Spleen (tissue), 11 donors: ENCODE measurements around the gene CD164L2. TPM values are rescaled to one million over a fixed set of nuclear protein-coding genes. Genes with fewer than 3 reads are reported as not detected.
A peak's percentile ranks its signal among the peaks of the same experiment; 100 is the strongest.

Experiments used
- DNase-seq: peaks from one replicate; pipeline ENCODE4 v3.0.0-alpha.2; 2020
- H3K27ac ChIP-seq, 8 donors: fragments of 200-600 bp; sonication (generic) in 7 of 8; 1 replicate in 4 of 8; 2 replicates in 4 of 8; pipeline versions ENCODE4 v1.5.0 to v1.8.0; 2016 to 2021; ENCODE audit warnings: inconsistent platforms in 4 of 8, mild to moderate bottlenecking in 4 of 8, moderate library complexity in 1 of 8
- H3K27me3 ChIP-seq, 7 donors: fragments of 200-600 bp; sonication (generic) in 6 of 7; replicated peaks in 1 of 7; 1 replicate in 4 of 7; 2 replicates in 3 of 7; pipeline versions ENCODE4 v1.5.0 to v1.8.0; 2016 to 2021; ENCODE audit warnings: inconsistent platforms in 3 of 7, mild to moderate bottlenecking in 1 of 7
- H3K36me3 ChIP-seq, 6 donors: fragments of 200-600 bp; sonication (generic) in 5 of 6; 1 replicate in 4 of 6; 2 replicates in 2 of 6; pipeline versions ENCODE4 v1.5.0 to v1.8.0; 2016 to 2021; ENCODE audit warnings: inconsistent platforms in 2 of 6
- H3K4me1 ChIP-seq, 6 donors: fragments of 200-600 bp; sonication (generic) in 5 of 6; 1 replicate in 3 of 6; 2 replicates in 3 of 6; pipeline versions ENCODE4 v1.5.0 to v1.8.0; 2016 to 2021; ENCODE audit warnings: inconsistent platforms in 3 of 6
- H3K4me3 ChIP-seq, 8 donors: fragments of 200-600 bp; sonication (generic) in 7 of 8; 1 replicate in 4 of 8; 2 replicates in 4 of 8; pipeline versions ENCODE4 v1.5.0 to v1.8.0; 2016 to 2021; ENCODE audit warnings: inconsistent platforms in 4 of 8, mild to moderate bottlenecking in 4 of 8, moderate library complexity in 2 of 8
- H3K9me3 ChIP-seq, 8 donors: fragments of 200-600 bp; sonication (generic) in 7 of 8; 1 replicate in 4 of 8; 2 replicates in 4 of 8; pipeline versions ENCODE4 v1.5.0 to v1.8.0; 2016 to 2021; ENCODE audit warnings: inconsistent platforms in 4 of 8
- CTCF ChIP-seq, 11 experiments: fragments of 200-600 bp in 7 of 11; fragments of 450-650 bp in 4 of 11; sonication (generic) in 4 of 11; IDR thresholded peaks in 8 of 11; conservative IDR thresholded peaks in 3 of 11; 1 replicate in 7 of 11; 2 replicates in 4 of 11; pipeline versions ENCODE4 v1.4.0 to v1.8.0; 2016 to 2021; ENCODE audit warnings: antibody characterized with exemption in 11 of 11, inconsistent platforms in 4 of 11, mild to moderate bottlenecking in 1 of 11
- POLR2A ChIP-seq, 3 donors: fragments of 450-650 bp; IDR thresholded peaks; one replicate each; pipeline ENCODE4 v1.5.1; 2017; ENCODE audit warnings: antibody characterized with exemption in 3 of 3, mild to moderate bottlenecking in 1 of 3
- POLR2AphosphoS5 ChIP-seq, 3 donors: sonication (generic); formaldehyde crosslinking; IDR thresholded peaks; one replicate each; pipeline ENCODE4 v1.5.1; 2017; ENCODE audit warnings: antibody characterized with exemption in 3 of 3
- WGBS, 5 donors: extraction: QIAGEN DNeasy Blood & Tissue Kit in 3 of 5; methylation state at CpG; one replicate each; pipeline versions ENCODE4 v1.1.5 to v1.1.7; 2013 to 2018; 5-methylcytosine and 5-hydroxymethylcytosine counted together
- intact Hi-C: fragments of 100-400 bp; cut with DNase I; formaldehyde crosslinking; loops from one replicate; pipeline ENCODE4 v1.15.0; 2023; ENCODE audit warnings: low total_unique reads
- polyA plus RNA-seq, 3 donors: library from polyadenylated mRNA; stranded (reverse); fragments of 200-250 nt; gene quantifications; one replicate each; pipeline ENCODE4 v1.2.1, GENCODE V29; 2013
- total RNA-seq, 7 donors: library from RNA; depleted of rRNA in 3 of 7; stranded (reverse); fragments of >200 nt in 3 of 7; fragmentation: NEBNext Ultra II Directional in 4 of 7; extraction: Animal tissue kit (Norgen Biotek cat#: 25700) in 4 of 7; gene quantifications; one replicate each; pipeline versions ENCODE4 v1.1.0 to v1.2.1, GENCODE V29; 2016 to 2021
- donor health status: healthy with polysubstance abuse.
- donor health status: DM: no; HTN: no; CAD: no; lungs with moderate emphysema.
- donor health status: DM: no; HTN: no; CAD: no.
- donor health status: Bipolar disorder and iron deficiency.
- donor health status: healthy.
- donor health status: DM: no; HTN: no; CAD: no.
- donor health status: DM: yes; HTN: yes; CAD: no.

Gene CD164L2
- total and polyA plus RNA-seq, 10 donors = 0.06 TPM; not detected in 9

- peaks cover 6 to 47% (median 27%) of the 10 kb centered on the region in 6 donors for H3K4me1 ChIP-seq
- WGBS, 5 donors = 84 to 90% (median 87%) methylated on average over 19 of the region's 19 CpGs
- H3K4me3 ChIP-seq = no peak overlapping the region
- DNase-seq = no peak
- TF ChIP-seq POLR2A (IDR thresholded peaks at IDR 0.05) (no peak), POLR2AphosphoS5 (IDR thresholded peaks at IDR 0.05) (no peak), CTCF (IDR thresholded peaks at IDR 0.05 in 8 of 11, conservative IDR thresholded peaks at IDR 0.05 in 3 of 11) (no peak)
- no peaks in the 10 kb centered on the region for H3K36me3 ChIP-seq
- intact Hi-C loops = no loop called here
- H3K27ac ChIP-seq = no peak overlapping the region
- H3K27me3 ChIP-seq = no peaks in the 10 kb centered on the region
- H3K9me3 ChIP-seq = no peaks in the 10 kb centered on the region
Measured at GRCh38 chr1:27372022-27372807, 10.9 kb downstream of the CD164L2 start.

GRCh38 chr1:27368869-27369582 is 14.1 kb downstream of the CD164L2 start:
- Histone ChIP-seq H3K9me3 (no peaks in the 10 kb centered on the region), H3K36me3 (peaks cover 0 to 7% (median 0%) of the 10 kb centered on the region in 6 donors), H3K27ac (peak overlapping the region in 5 of 8 donors; percentile 31 to 73 (median 63)), H3K27me3 (no peaks in the 10 kb centered on the region), H3K4me1 (peaks cover 19 to 65% (median 55%) of the 10 kb centered on the region in 6 donors), H3K4me3 (no peak overlapping the region)
- intact Hi-C loops = no loop called here
- WGBS, 5 donors = 37 to 55% (median 48%) methylated on average over 12 to 13 of the region's 13 CpGs
- TF ChIP-seq POLR2A (IDR thresholded peaks at IDR 0.05) = no peak
- TF ChIP-seq CTCF (IDR thresholded peaks at IDR 0.05 in 8 of 11, conservative IDR thresholded peaks at IDR 0.05 in 3 of 11) = no peak
- TF ChIP-seq POLR2AphosphoS5 (IDR thresholded peaks at IDR 0.05) = no peak
- DNase-seq = no peak

- peaks cover 19 to 68% (median 55%) of the 10 kb centered on the region in 6 donors for H3K4me1 ChIP-seq
- no peak for TF ChIP-seq POLR2AphosphoS5 (IDR thresholded peaks at IDR 0.05)
- no peak for TF ChIP-seq CTCF (IDR thresholded peaks at IDR 0.05 in 8 of 11, conservative IDR thresholded peaks at IDR 0.05 in 3 of 11)
- TF ChIP-seq POLR2A (IDR thresholded peaks at IDR 0.05) = no peak
- H3K27me3 ChIP-seq = no peaks in the 10 kb centered on the region
- no peaks in the 10 kb centered on the region for H3K9me3 ChIP-seq
- DNase-seq = no peak
- intact Hi-C loops = no loop called here
- peak overlapping the region; percentile 61 to 95 (median 90) for H3K27ac ChIP-seq
- 50 to 64% (median 56%) methylated on average over 3 to 8 of the region's 8 CpGs for WGBS, 5 donors
- H3K36me3 ChIP-seq = peaks cover 0 to 25% (median 7%) of the 10 kb centered on the region in 6 donors
- peak overlapping the region in 7 of 8 donors; percentile 59 to 89 (median 68) for H3K4me3 ChIP-seq
Measured at GRCh38 chr1:27367160-27367650, 15.9 kb downstream of the CD164L2 start.
